Measurements from ENCODE around the gene GABRA6.
"Not testable (repeated sequence)": the region's sequence is repeated elsewhere in the genome, so short reads cannot be mapped to it uniquely, and the experiment has no call there.

The GABRA6 gene

DNA sequence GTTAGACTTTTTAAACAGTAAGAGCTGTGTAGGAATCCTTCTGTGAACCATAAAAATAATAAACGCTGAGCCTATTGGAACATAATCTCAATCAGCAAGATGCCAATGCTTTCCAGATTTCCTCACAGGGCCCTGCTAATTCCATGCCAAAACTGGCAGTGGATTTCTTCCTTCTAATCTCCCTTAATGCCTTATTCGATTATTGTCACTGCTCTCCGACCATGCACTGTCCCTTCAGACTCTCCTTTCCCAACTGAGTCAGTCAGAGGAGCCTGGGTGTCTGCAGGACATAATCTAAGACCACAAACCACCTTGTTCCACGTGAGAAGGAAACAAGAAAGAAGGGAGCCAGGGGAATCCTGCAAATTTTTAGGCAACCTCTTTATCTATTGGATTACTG is at the start of gene GABRA6:
GABRA6 (plus strand) TSS at position 261 of the 400 bp plus-strand sequence. CDS start 269 bp downstream, outside the sequence.
- no peak for DNase-seq (ENCODE audit: low spot score)

- no peak for DNase-seq (ENCODE audit: low spot score)
Observed at GRCh38 chr5:161637591-161637990, 47.9 kb upstream of the GABRA6 start.

GRCh38 chr5:161641444-161641843 is 44.1 kb upstream of the GABRA6 start:
- DNase-seq (ENCODE audit: low spot score), result no peak

DNA sequence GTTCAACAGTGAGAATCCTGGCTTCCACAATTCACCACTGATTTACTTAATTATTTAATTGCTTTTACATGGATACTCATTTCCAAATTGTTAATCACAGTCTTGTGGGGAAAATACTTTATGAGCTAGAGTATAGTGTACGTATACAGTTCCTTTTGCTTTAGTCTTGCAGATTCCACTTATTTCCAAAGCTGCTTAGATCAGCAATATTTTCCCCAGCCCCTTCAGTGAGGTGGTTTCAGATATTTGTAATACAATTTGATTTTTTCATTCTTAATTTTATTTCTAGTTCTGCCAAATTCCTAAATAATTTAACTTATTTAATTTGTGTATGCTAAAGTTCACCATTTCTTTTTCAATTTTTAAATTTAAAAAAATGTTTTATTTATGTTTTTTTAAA is 40.3 kb upstream of the GABRA6 start:
- DNase-seq (ENCODE audit: low spot score), result no peak

- DNase-seq (ENCODE audit: low spot score), result not testable (repeated sequence)
Observed at GRCh38 chr5:161651926-161652325, 33.6 kb upstream of the GABRA6 start.

DNA sequence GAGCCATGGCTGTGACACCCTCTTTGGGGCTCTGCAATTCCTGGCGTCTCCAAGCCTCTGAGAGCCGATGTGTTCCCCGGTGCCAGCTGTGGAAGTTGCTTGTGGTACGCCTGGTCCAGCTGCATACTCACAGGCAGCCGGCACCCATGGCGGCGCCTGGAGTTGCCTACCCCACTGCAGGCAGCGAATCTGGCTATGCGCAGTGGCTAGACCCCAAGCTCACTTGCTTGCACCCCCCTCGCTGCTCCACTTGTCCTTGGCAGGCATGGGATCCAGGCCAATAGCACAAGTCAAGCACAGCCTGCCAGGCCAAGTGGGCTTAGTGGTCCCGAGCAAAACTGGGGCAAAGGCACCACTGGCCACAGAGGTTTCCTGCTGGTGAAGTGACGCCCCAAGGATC is 24.7 kb upstream of the GABRA6 start:
- no peak for DNase-seq (ENCODE audit: low spot score)

GRCh38 chr5:161663431-161663830 is 22.1 kb upstream of the GABRA6 start:
- DNase-seq (ENCODE audit: low spot score), result no peak

DNA sequence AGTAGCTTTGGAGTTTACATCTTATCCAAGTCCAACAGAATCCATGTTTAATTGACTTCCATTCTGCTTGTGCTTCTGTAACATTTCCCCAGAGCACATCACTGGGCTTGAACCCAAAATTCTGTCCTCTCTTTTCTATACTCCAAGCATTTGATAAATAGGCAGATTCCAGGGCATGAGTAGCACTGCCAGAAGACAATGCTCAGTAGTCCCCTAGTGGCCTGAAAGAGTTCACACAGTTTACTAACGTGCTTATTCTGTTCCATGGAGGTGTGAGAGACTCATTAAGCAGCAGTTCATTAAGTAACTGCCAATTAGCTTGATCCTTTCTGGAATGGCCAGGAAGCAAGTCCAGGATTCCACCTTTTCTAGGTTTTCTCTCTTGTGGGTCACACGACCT is 9.4 kb upstream of the GABRA6 start:
- peak; percentile 48 for DNase-seq (ENCODE audit: low spot score)

GRCh38 chr5:161686149-161686548 is 628 bp downstream of the GABRA6 start:
- no peak for DNase-seq (ENCODE audit: low spot score)

DNA sequence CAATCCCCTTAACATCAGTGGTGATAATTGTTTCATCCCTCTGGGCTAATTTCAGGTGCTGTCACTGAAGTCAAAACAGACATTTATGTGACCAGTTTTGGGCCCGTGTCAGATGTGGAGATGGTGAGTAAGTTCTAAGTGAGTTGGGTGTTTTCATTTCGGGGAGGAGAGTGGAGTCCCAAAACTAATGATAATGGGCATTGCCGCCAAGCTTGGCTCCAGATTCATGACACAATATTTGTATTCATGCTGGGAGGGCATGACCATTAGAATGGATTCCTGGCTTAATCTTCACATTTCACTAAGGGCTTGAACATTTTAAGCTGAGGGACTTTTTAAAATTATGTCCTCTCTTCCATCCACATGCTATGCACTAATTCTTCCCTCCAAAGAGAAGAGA is 1.4 kb downstream of the GABRA6 start:
- DNase-seq (ENCODE audit: low spot score), result no peak

GRCh38 chr5:161687316-161687715 is 1.8 kb downstream of the GABRA6 start:
- no peak for DNase-seq (ENCODE audit: low spot score)

- no peak for DNase-seq (ENCODE audit: low spot score)
Observed at GRCh38 chr5:161691911-161692310, 6.4 kb downstream of the GABRA6 start.

DNA sequence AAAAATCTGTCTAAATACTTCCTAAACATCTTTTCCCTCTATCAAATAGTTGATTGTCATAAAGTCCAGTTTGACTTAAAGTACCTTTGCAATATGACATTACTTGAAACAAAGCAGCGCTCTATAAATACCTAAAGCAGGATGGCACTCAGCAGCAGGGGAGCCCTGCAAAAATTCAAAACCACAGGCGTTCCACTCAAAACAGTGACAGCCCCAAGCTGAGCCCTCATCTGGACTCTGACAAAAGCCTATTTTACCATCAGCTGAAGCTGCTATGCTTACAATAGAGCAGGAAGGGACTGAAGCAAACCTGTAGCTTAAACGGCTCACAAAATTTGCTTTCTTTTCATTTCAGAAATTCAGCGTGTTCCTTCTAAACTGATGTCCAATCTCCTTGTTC is 11.5 kb downstream of the GABRA6 start:
- DNase-seq (ENCODE audit: low spot score), result no peak

DNA sequence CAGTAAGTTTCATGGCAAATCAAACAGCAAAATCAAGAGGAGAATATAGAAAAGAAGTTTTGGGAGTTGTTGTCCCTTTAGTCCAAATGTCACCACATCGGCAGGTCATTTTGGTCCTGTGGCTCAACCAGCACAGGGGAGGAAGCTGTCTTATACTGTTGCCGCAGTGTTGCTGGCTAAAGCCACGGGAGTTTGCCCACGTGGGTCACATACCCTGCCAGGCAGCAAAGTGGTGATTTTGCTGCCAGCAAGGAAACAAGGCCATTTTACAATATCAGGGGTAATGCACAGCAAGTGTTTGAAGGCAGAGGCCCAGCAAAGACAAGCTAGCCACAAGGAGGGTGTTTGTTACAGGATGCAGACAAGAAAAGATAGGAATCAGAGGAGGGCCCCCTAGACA is 14.5 kb downstream of the GABRA6 start:
- DNase-seq (ENCODE audit: low spot score), result no peak

DNA sequence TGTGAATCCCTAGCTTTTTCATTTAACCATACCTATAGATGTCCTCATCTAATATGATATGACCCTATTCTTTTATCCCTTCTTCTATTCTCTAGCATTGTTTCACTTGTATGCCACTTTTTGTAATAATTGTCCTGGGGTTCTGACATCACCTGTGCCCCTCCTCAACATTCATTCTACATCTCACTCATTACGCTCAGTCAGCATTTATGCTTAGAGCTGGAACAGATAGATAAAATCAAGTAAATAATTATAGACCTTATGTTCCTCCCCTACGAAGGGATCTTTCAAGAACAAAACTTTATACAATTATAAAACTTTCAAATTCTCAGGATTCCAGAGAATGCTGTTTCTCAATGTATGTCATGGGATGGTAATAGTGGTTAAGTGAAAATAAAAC is 18.0 kb downstream of the GABRA6 start:
- DNase-seq (ENCODE audit: low spot score), result no peak

- no peak for DNase-seq (ENCODE audit: low spot score)
Observed at GRCh38 chr5:161707382-161707781, 21.9 kb downstream of the GABRA6 start.

GRCh38 chr5:161709239-161709638 is 23.7 kb downstream of the GABRA6 start:
- no peak for DNase-seq (ENCODE audit: low spot score)

DNA sequence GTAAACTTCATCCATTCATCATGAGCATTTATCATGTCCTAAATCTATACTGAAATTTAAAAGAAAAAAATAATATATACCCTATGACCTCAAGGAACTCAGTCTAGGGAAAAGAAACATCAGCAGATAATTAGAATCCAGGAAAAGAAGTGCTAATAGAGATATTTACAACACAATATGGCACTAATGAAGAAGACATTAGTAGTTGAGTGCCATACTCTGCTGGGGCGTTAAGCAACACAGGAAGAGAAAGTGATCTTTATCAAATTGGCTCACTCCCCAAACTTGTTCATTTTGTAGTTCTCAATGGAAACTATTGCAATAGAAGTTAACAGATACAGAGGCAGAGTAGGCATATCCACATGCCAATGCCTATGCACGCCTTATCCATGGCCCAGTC is 27.5 kb downstream of the GABRA6 start:
- no peak for DNase-seq (ENCODE audit: low spot score)

GRCh38 chr5:161719157-161719556 is 33.6 kb downstream of the GABRA6 start:
- no peak for DNase-seq (ENCODE audit: low spot score)

DNA sequence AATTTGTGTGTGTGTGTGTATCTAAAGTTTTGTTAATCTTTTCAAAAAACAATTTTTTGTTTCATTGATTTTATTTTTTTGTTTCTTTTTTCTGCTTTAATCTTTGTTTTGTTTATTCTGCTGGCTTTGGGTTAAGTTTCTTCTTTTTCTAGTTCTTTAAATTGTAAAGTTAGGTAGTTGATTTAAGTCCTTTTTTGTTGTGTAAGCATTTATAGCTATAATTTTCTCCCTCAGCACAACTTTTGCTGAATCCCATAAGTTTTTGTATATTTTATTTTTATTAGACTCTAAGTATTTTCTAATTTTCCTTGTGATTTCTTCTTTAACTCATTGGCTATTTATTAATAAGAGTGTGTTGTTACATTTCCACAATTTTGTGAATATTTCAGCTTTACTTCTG is 34.9 kb downstream of the GABRA6 start:
- DNase-seq (ENCODE audit: low spot score), result no peak

GRCh38 chr5:161734741-161735140 is 49.2 kb downstream of the GABRA6 start:
- DNase-seq (ENCODE audit: low spot score), result no peak

- DNase-seq (ENCODE audit: low spot score), result no peak
Observed at GRCh38 chr5:161740433-161740832, 54.9 kb downstream of the GABRA6 start.

DNA sequence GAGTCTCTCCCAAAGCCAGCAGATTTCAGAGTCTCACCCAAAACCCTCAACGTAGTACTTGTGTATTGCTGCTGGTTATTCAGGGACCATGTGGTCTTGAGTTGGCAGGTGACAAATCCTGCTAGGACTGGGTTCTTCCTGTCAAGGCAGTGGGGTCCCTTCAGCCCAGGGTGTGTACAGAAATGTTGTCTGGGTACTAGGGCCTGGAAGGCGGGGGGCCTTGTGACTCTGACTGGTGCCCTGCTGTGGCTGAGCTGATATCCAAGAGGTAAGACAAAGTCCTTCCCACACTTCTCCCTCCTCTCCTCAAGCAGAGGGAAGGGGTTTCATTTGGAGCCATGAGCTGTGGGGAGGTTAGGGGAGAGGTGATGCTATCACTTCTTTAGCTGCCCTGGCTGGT is 58.8 kb downstream of the GABRA6 start:
- DNase-seq (ENCODE audit: low spot score), result no peak

DNA sequence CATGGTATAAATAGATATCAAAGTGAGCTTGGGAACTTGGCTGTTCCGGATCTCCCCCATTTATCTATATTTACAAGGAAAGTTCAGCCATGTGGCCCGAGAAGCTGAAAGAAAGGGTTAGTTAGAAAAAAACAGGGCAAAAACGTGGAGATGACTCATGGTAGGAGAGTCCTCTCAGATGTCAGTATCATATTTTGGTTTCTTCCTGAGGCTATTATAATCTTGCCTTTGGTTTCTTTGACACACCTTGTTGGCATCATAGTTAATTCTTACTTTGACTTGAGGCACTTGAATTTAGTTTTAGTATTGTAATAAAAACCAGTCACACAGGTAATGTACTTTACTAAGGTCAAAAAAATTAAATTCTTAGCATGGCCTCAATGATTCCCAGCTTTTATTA is 59.9 kb downstream of the GABRA6 start:
- DNase-seq (ENCODE audit: low spot score), result no peak

GRCh38 chr5:161751265-161751664 is 65.7 kb downstream of the GABRA6 start:
- DNase-seq (ENCODE audit: low spot score), result no peak
